ENCODE measurements around the gene DIP2C.

Gene DIP2C

DNA sequence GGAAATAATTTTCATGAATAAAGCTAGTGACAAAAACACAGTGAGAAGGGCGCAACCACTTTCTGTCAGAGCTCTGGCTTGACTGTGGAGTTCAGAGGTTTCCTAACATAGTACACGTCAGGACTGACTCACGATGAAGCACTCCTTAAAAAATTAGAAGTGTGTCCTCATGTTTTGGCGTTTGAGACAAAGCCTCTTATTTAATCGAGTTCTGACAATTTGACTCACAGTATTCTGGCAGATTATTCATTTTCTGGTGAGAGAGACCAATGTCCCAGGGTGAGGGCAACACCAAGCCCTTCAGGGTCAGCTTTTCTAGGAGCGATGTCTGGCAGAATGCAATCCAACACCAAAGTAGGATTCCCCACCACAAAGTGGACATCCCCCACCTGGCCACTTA lies 108.7 kb downstream of the DIP2C start:
- no peak overlapping the region for H3K4me3 ChIP-seq (replicated peaks; ENCODE audit: low read depth, low read length)
- TF ChIP-seq, protein P1, sequence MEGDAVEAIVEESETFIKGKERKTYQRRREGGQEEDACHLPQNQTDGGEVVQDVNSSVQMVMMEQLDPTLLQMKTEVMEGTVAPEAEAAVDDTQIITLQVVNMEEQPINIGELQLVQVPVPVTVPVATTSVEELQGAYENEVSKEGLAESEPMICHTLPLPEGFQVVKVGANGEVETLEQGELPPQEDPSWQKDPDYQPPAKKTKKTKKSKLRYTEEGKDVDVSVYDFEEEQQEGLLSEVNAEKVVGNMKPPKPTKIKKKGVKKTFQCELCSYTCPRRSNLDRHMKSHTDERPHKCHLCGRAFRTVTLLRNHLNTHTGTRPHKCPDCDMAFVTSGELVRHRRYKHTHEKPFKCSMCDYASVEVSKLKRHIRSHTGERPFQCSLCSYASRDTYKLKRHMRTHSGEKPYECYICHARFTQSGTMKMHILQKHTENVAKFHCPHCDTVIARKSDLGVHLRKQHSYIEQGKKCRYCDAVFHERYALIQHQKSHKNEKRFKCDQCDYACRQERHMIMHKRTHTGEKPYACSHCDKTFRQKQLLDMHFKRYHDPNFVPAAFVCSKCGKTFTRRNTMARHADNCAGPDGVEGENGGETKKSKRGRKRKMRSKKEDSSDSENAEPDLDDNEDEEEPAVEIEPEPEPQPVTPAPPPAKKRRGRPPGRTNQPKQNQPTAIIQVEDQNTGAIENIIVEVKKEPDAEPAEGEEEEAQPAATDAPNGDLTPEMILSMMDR (IDR thresholded peaks at IDR 0.05; ENCODE audit: low read length, missing control alignments) = no peak
- peak; percentile 91 for DNase-seq (ENCODE audit: low read depth)

DNA sequence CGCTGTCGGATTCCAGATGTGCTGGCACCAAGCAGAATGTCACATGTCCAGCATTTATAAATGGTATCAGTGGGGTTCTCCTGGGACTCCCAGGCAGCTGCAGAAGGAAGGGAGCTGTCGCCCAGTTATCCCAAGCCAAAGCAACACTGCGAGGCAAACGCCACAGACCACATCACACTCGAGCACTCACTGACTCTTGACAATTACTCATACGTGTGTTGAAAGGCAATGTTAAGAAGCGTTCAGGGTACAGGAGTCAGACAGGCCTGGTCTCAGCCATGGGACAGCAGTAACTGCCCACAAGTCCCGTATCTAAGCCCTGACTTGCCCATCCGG lies 113.4 kb downstream of the DIP2C start:
- no peak overlapping the region for H3K4me3 ChIP-seq (replicated peaks; ENCODE audit: low read depth, low read length)
- peak; percentile 45 for DNase-seq (ENCODE audit: low read depth)
- TF ChIP-seq, protein P1 (IDR thresholded peaks at IDR 0.05; ENCODE audit: low read length, missing control alignments) = no peak

DNA sequence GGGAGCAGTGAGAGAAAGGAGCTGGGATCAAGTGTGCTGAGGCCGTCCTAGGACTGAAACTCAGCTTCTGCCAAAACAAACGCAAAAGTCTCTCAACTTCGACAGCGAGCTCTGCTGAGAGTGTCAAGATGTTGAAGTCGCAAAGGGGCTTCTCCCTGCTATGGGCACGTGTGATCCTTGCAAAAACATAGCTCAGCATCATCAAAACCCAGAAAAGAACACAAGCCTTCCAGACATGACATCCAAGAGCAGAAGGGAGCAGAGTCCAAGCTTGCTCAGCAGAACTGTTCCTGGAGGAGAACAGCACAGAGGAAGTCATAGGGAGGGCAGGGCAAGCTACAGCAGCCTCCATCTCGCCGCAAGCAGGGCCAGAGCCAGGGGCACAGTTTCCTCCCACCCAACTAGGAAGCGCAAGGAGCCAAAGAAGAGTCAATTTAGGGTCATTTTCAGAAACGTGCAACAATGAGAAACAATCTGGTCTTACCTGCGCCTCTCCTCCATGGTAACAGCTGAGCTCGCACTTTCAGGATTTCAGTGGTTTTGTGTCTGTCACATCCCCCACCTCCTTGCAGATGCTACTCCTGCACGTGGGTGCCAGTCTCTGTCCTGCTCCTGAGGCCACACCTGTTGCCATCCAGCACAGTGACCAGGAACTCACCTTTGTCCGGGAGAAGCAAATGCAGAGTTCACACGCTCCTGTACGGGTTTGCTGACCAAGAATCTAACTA lies 113.9 kb downstream of the DIP2C start:
- DNase-seq (ENCODE audit: low read depth) = no peak

DNA sequence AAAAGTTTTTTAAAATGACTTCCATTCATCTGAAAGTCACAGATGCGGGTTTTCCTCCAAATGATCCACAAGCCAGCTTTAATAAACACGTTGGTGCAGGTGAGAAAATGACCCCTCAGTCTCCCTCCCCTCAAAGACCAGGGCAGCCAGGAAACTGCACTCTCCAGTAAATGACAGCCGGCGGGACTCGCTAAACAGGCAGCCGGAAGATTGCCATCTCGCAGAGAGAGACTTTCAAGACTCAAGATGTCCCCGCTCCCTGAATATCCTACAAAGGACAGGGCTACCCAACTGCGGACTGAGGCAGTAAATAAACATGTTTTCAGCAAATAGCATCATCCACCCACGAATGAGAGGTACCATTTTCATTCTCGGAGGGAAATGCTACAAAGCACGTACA lies 116.8 kb downstream of the DIP2C start:
- TF ChIP-seq, protein P1 (IDR thresholded peaks at IDR 0.05; ENCODE audit: low read length, missing control alignments) = no peak
- no peak for DNase-seq (ENCODE audit: low read depth)
- no peak overlapping the region for H3K4me3 ChIP-seq (replicated peaks; ENCODE audit: low read depth, low read length)

More for the DNA sequence above, 113.9 kb downstream of the DIP2C start:
- H3K4me3 ChIP-seq (replicated peaks; ENCODE audit: low read depth, low read length) = no peak overlapping the region
- TF ChIP-seq, protein P1 (IDR thresholded peaks at IDR 0.05; ENCODE audit: low read length, missing control alignments) = no peak

DNA sequence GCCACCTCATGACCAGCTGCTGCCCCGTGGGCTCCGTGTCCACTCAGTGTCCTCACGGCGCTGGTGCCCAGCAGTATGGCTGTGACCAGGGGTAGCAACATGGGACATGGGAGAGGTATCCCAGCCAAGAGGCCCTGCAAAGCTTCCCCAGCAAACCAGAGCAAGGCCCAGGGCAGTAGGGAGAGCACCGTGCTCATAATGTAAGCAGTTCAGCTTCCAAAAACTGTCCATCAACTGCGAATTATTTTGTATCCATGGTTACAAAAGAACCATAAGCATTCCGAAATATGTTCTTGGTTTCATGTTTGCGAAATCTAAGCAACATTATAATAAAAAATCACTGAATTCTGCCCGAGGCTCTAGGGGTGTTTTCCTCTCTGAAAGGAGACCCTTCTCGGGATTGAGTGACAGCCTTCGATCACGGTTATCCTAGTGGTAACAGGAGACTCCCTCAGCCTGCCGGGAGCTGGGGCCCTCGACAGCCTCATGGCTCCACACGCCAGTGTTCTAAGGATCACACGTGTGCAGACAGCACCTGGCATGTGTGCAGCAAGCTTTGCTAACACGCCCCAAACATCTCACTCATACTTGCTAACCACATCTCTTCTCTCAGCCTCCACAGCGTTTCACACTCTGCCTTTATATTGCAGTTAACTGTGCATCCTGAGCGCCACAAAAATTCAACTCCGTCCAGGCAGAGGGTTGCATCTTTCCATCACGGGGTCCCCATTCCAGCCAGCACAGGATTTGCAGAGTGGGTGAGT lies 117.6 kb downstream of the DIP2C start:
- TF ChIP-seq, protein P1 (IDR thresholded peaks at IDR 0.05; ENCODE audit: low read length, missing control alignments) = no peak
- H3K4me3 ChIP-seq (replicated peaks; ENCODE audit: low read depth, low read length) = no peak overlapping the region
- peak; percentile 44 for DNase-seq (ENCODE audit: low read depth)

DNA sequence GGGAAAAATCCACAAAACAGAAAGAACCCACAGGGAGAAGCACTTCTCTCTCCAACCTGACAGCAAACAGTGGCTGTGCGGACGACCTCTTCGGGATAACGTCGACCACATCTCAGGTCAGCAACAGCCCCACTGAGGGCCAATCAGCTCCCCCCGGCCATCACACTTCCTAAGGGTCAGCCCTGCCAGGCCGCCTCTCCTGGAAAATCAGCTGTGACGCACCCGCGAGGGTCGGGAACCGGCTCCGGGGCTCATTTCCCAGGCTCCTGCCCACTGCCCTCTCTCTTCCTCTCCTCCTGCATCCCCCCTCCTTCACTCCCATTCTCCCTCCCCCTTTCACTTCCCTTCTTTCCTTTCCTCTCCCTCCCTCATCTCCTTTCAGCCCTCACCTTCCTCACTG lies 118.3 kb downstream of the DIP2C start:
- TF ChIP-seq, protein P1 (IDR thresholded peaks at IDR 0.05; ENCODE audit: low read length, missing control alignments) = no peak
- no peak for DNase-seq (ENCODE audit: low read depth)
- no peak overlapping the region for H3K4me3 ChIP-seq (replicated peaks; ENCODE audit: low read depth, low read length)

All from fibroblast of pulmonary artery (primary cell).